ENCODE measurements around the gene MIA2. TPM values are rescaled to one million over a fixed set of nuclear protein-coding genes. Genes with fewer than 3 reads are reported as not detected.
"Not testable (repeated sequence)": the region's sequence is repeated elsewhere in the genome, so short reads cannot be mapped to it uniquely, and the experiment has no call there.

MIA2 gene
- total RNA-seq, 1 experiment from 2014 or later: 11.8 TPM

DNA sequence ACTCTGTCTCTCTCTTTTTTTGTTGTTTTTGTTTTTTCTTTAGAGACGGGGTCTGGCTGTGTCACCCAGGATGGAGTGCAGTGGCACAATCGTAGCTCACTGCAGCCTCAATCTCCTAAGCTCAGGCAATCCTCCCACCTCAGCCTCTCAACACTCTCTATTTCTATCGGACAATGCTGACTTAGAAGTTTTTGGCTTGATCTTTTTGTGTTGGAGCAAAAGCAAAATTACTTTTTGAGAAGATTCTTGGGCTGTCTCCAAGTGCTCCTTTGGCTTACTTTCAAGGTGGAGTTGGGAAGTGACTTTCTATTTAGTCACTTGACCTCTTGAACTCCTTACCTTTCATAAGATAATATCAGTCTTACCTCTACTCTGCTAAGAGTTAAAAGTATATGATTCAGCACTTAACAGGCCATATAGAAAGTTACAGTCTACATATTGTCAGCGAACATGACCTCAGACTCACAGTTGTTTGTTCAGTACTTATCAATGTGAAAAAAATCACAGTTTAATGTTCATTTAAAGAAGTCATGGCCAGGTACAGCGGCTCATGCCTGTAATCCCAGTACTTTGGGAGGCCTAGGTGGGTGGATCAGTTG is 15.4 kb upstream of the MIA2 start:
- intact Hi-C loops (cut with micrococcal nuclease): loop anchor here (1.0 to 2.0 kb wide), 3 partner anchors 29 to 49 kb away; partner anchors contain the start of gene TRAPPC6B
- POLR2A ChIA-PET (ENCODE audit: unreplicated experiment): no interaction called here
- peaks cover 6% of the 10 kb centered on the region for H3F3A ChIP-seq (ENCODE audit: low read length, unreplicated experiment)
- ATAC-seq (peak; percentile 86), DNase-seq (peak; percentile 98)
- peaks cover 41% of the 10 kb centered on the region for H3K4me1 ChIP-seq (ENCODE audit: insufficient read depth, low read length)
- peak overlapping the region; percentile 91 for H3K27ac ChIP-seq (ENCODE audit: low read length)
- no peak overlapping the region for H2AFZ ChIP-seq (ENCODE audit: low read length)
- CTCF ChIA-PET: no interaction called here
- H3K9me3 ChIP-seq (ENCODE audit: low read length): no peaks in the 10 kb centered on the region
- H3K9ac ChIP-seq (ENCODE audit: low read length): peak overlapping the region; percentile 65
- peak overlapping the region; percentile 32; the same call in 1 of the 2 replicates for H3K4me3 ChIP-seq (ENCODE audit: low read length)
- BruUV-seq (replicated peaks): no TSS peak
- no peaks in the 10 kb centered on the region for H3K36me3 ChIP-seq (ENCODE audit: low read depth, low read length)
- H3K79me2 ChIP-seq (ENCODE audit: low read length): no peaks in the 10 kb centered on the region
- H3K4me2 ChIP-seq (ENCODE audit: low read length): peak overlapping the region; percentile 60
- no peaks in the 10 kb centered on the region for H3K9me2 ChIP-seq (replicated peaks; ENCODE audit: low read length)
- TF ChIP-seq EZH2 (IDR thresholded peaks at IDR 0.05; ENCODE audit: low read length, unreplicated experiment): no peak
- no peak for TF ChIP-seq EZH2phosphoT487 (IDR thresholded peaks at IDR 0.05; ENCODE audit: borderline replicate concordance, low read length)
- TF ChIP-seq, protein P1, sequence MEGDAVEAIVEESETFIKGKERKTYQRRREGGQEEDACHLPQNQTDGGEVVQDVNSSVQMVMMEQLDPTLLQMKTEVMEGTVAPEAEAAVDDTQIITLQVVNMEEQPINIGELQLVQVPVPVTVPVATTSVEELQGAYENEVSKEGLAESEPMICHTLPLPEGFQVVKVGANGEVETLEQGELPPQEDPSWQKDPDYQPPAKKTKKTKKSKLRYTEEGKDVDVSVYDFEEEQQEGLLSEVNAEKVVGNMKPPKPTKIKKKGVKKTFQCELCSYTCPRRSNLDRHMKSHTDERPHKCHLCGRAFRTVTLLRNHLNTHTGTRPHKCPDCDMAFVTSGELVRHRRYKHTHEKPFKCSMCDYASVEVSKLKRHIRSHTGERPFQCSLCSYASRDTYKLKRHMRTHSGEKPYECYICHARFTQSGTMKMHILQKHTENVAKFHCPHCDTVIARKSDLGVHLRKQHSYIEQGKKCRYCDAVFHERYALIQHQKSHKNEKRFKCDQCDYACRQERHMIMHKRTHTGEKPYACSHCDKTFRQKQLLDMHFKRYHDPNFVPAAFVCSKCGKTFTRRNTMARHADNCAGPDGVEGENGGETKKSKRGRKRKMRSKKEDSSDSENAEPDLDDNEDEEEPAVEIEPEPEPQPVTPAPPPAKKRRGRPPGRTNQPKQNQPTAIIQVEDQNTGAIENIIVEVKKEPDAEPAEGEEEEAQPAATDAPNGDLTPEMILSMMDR (conservative IDR thresholded peaks at IDR 0.05; ENCODE audit: low read depth, low read length): no peak
- H3K27me3 ChIP-seq (ENCODE audit: low read length): no peaks in the 10 kb centered on the region
- H4K20me1 ChIP-seq (ENCODE audit: low read length): no peaks in the 10 kb centered on the region

DNA sequence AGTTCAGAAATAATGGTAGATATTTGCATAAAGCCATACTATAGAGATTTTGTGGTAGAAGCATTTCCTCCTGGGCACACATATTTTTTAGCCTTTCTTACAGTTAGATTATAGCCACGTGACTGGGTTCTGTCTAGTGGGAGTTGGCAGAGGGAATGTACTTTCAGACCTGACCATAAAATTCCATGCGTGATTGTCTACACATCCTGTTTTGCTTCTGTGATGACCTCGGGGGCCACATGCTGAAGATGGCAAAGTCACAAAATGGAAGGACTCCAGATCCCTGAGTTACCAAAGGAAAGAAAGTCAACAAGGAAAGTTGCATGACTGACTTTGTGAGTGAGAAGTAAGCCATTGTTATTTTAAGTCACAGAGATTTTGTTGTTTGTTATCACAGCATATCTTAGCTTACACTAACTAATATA is 14.6 kb upstream of the MIA2 start:
- Histone ChIP-seq H3K27me3 (ENCODE audit: low read length) (no peaks in the 10 kb centered on the region), H3K79me2 (ENCODE audit: low read length) (no peaks in the 10 kb centered on the region), H3K9me2 (replicated peaks; ENCODE audit: low read length) (no peaks in the 10 kb centered on the region), H4K20me1 (ENCODE audit: low read length) (no peaks in the 10 kb centered on the region), H3F3A (ENCODE audit: low read length, unreplicated experiment) (peaks cover 6% of the 10 kb centered on the region), H3K4me1 (ENCODE audit: insufficient read depth, low read length) (peaks cover 41% of the 10 kb centered on the region), H2AFZ (ENCODE audit: low read length) (no peak overlapping the region), H3K4me2 (ENCODE audit: low read length) (peak overlapping the region; percentile 43), H3K4me3 (ENCODE audit: low read length) (no peak overlapping the region), H3K36me3 (ENCODE audit: low read depth, low read length) (no peaks in the 10 kb centered on the region), H3K9me3 (ENCODE audit: low read length) (no peaks in the 10 kb centered on the region), H3K9ac (ENCODE audit: low read length) (peak overlapping the region; percentile 64), H3K27ac (ENCODE audit: low read length) (peak overlapping the region; percentile 91)
- no TSS peak for BruUV-seq (replicated peaks)
- ATAC-seq (peak; percentile 48), DNase-seq (peak; percentile 92)
- ChIA-PET CTCF (no interaction called here), POLR2A (ENCODE audit: unreplicated experiment) (interaction anchor here (0.6 kb wide), 1 partner anchor 41 kb away, joined by 3 read pairs; no protein-coding TSS in a partner anchor)
- intact Hi-C loops (cut with micrococcal nuclease): loop anchor here (2.0 kb wide), 1 partner anchor 30 kb away; no protein-coding TSS in a partner anchor
- no peak for TF ChIP-seq EZH2phosphoT487 (IDR thresholded peaks at IDR 0.05; ENCODE audit: borderline replicate concordance, low read length)
- TF ChIP-seq, protein P1 (conservative IDR thresholded peaks at IDR 0.05; ENCODE audit: low read depth, low read length): no peak
- no peak for TF ChIP-seq EZH2 (IDR thresholded peaks at IDR 0.05; ENCODE audit: low read length, unreplicated experiment)

DNA sequence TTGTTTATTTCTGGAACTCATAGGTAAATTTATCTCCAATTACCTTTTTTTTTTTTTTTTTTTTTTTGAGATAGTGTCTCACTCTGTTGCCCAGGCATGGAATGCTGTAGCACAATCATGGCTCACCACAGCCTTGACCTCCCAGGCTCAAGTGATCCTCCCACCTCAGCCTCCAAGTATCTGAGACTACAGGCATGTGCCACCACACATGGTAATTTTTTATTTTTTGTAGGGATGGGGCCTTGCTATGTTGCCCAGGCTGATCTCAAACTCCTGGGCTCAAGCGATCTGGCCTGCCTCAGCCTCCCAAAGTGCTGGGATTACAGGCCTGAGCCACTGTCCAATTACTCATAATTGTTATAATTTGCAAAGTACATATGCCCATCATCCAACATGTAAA is 13.2 kb upstream of the MIA2 start:
- H3K36me3 ChIP-seq (ENCODE audit: low read depth, low read length); H3K9ac ChIP-seq (ENCODE audit: low read length); intact Hi-C loops (cut with micrococcal nuclease); H2AFZ ChIP-seq (ENCODE audit: low read length); BruUV-seq (replicated peaks); H3K9me2 ChIP-seq (replicated peaks; ENCODE audit: low read length); H3F3A ChIP-seq (ENCODE audit: low read length, unreplicated experiment); ATAC-seq; H4K20me1 ChIP-seq (ENCODE audit: low read length); H3K79me2 ChIP-seq (ENCODE audit: low read length); H3K9me3 ChIP-seq (ENCODE audit: low read length); H3K4me3 ChIP-seq (ENCODE audit: low read length); CTCF ChIA-PET; H3K27me3 ChIP-seq (ENCODE audit: low read length); DNase-seq: not testable (repeated sequence)
- Histone ChIP-seq H3K27ac (ENCODE audit: low read length) (peak overlapping the region; percentile 30; the same call in 1 of the 2 replicates), H3K4me2 (ENCODE audit: low read length) (peak overlapping the region; percentile 37; the same call in 1 of the 2 replicates), H3K4me1 (ENCODE audit: insufficient read depth, low read length) (peaks cover 41% of the 10 kb centered on the region)
- POLR2A ChIA-PET (ENCODE audit: unreplicated experiment): interaction anchor here (0.9 kb wide), 1 partner anchor 51 kb away, joined by 4 read pairs; the partner anchor contains the start of gene TRAPPC6B

All from PC-3 (cell line).